SK-N-SH treated with all-trans-retinoic acid at 6 μM for 48 hours (cell line): ENCODE data around the gene AIMP2.
"Not testable (repeated sequence)": the region's sequence is repeated elsewhere in the genome, so short reads cannot be mapped to it uniquely, and the experiment has no call there.

Experiments used
- ISL1 ChIP-seq: fragments of 250-450 bp; sonication (Bioruptor Pico); IDR thresholded peaks from 2 replicates; pipeline ENCODE4 v2.1.2; 2022; ENCODE audit warnings: mild to moderate bottlenecking, moderate library complexity
- PATZ1 ChIP-seq: fragments of 250-450 bp; sonication (Bioruptor Pico); IDR thresholded peaks from 2 replicates; pipeline ENCODE4 v1.8.0; 2020; ENCODE audit warnings: mild to moderate bottlenecking, moderate library complexity, borderline replicate concordance

- TF ChIP-seq ISL1; PATZ1 (CRISPR knock-in tag): not testable (repeated sequence)
These were observed 45.9 kb upstream of the AIMP2 start for GRCh38 chr7:5963205-5963604.
